Left hindlimb (tissue), 1 donor: ENCODE data around the gene GLRX.
"Not testable (repeated sequence)": the region's sequence is repeated elsewhere in the genome, so short reads cannot be mapped to it uniquely, and the experiment has no call there.

ENCODE experiments used
- DNase-seq: peaks from one replicate; pipeline ENCODE4 v3.0.0-alpha.2; 2018

The GLRX gene

GRCh38 chr5:95851141-95851540 lies 28.6 kb upstream of the GLRX start:
- not testable (repeated sequence) for DNase-seq

- DNase-seq: no peak
Measured at GRCh38 chr5:95850391-95850894, 27.9 kb upstream of the GLRX start.

GRCh38 chr5:95848701-95849100 lies 26.2 kb upstream of the GLRX start:
- DNase-seq: no peak

GRCh38 chr5:95847261-95847592 lies 24.7 kb upstream of the GLRX start:
- no peak for DNase-seq

- DNase-seq: peak; percentile 48
Measured at GRCh38 chr5:95846554-95847260, 24.2 kb upstream of the GLRX start.

- no peak for DNase-seq
Measured at GRCh38 chr5:95845391-95845790, 22.9 kb upstream of the GLRX start.

GRCh38 chr5:95843733-95844223 lies 21.3 kb upstream of the GLRX start:
- DNase-seq: no peak

- DNase-seq: peak; percentile 47
Measured at GRCh38 chr5:95842854-95843544, 20.5 kb upstream of the GLRX start.

- no peak for DNase-seq
Measured at GRCh38 chr5:95841914-95842812, 19.6 kb upstream of the GLRX start.

GRCh38 chr5:95840956-95841705 lies 18.6 kb upstream of the GLRX start:
- no peak for DNase-seq

GRCh38 chr5:95839658-95840057 lies 17.1 kb upstream of the GLRX start:
- DNase-seq: no peak

- no peak for DNase-seq
Measured at GRCh38 chr5:95838556-95838955, 16.0 kb upstream of the GLRX start.

GRCh38 chr5:95838001-95838520 lies 15.5 kb upstream of the GLRX start:
- DNase-seq: no peak

GRCh38 chr5:95837492-95837891 lies 15.0 kb upstream of the GLRX start:
- DNase-seq: no peak

- not testable (repeated sequence) for DNase-seq
Measured at GRCh38 chr5:95836971-95837370, 14.4 kb upstream of the GLRX start.

GRCh38 chr5:95836544-95836943 lies 14.0 kb upstream of the GLRX start:
- DNase-seq: no peak

GRCh38 chr5:95835682-95836385 lies 13.3 kb upstream of the GLRX start:
- DNase-seq: no peak

GRCh38 chr5:95832664-95833063 lies 10.1 kb upstream of the GLRX start:
- DNase-seq: no peak

- no peak for DNase-seq
Measured at GRCh38 chr5:95830226-95830625, 7.7 kb upstream of the GLRX start.

GRCh38 chr5:95827892-95828246 lies 5.3 kb upstream of the GLRX start:
- DNase-seq: no peak
